AG09309 (cell line): ENCODE measurements around the gene PCDHGB1.
"Not testable (repeated sequence)": the region's sequence is repeated elsewhere in the genome, so short reads cannot be mapped to it uniquely, and the experiment has no call there.

ENCODE experiments used
- DNase-seq: peaks from one replicate; pipeline ENCODE4 v3.0.0-alpha.2; 2010; ENCODE audit warnings: low read depth
- H3K4me3 ChIP-seq: 2 replicates; pipeline ENCODE4 v1.5.1; 2011; ENCODE audit warnings: mild to moderate bottlenecking, low read depth, low read length, moderate library complexity; ENCODE audit not compliant: control insufficient read depth
- TF ChIP-seq, protein P1 (sequence below): IDR thresholded peaks from 2 replicates; pipeline ENCODE4 v1.5.1; 2011; ENCODE audit warnings: mild to moderate bottlenecking, low read depth, low read length, inconsistent platforms; ENCODE audit not compliant: insufficient read depth, control insufficient read depth; ENCODE audit errors: missing control alignments

PCDHGB1 gene

DNA sequence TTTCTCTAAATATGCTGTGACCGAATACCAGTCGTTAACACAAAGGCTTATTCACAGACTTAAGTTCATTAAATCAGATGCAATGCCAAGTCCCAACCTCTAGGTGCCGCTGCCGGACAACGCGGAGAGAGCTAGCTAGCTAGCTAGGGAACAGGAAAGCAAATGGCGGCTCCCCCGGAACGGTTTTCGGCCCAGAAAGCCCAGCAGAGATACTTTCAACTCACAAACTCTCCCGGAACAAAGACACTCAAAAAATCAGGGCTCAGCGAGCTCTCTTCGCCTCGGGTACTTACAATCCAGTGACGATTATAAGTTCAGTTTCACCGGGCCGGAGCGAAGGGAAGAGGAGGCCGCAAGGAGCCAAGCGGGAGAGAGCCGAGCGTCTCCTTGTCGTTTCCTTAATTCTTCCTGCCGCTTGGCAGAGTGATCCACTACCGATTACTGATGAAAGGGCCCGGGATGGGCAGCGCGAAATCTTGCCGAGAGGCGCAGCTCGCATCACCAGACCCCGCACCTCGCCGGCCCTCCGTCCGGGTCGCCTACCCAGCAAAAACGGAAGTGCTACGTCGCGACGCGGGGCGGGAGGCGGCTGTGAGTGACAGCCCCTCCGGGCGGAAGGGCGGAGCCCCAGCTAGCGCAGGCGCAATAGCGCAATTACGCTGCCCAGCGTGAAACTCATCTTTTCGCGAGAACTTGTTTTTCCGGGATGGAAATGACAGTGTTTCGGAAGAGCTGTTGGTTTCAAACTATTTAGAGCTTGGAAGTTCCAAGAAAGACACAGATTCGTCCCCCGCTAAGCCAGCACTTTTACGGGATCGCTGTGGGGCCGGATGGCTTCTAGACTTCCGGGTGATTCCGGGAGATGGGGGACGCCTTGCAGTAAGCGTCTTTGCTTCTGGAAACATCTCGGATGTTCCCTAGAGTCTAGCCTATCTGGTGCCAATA lies 29.4 kb upstream of the PCDHGB1 start, which contains the start of gene TAF7:
TAF7 (minus strand) TSS at position 560 of the 945 bp plus-strand sequence. CDS start 740 bp downstream, outside the sequence.
- peak; percentile 77 for DNase-seq
- TF ChIP-seq, protein P1, sequence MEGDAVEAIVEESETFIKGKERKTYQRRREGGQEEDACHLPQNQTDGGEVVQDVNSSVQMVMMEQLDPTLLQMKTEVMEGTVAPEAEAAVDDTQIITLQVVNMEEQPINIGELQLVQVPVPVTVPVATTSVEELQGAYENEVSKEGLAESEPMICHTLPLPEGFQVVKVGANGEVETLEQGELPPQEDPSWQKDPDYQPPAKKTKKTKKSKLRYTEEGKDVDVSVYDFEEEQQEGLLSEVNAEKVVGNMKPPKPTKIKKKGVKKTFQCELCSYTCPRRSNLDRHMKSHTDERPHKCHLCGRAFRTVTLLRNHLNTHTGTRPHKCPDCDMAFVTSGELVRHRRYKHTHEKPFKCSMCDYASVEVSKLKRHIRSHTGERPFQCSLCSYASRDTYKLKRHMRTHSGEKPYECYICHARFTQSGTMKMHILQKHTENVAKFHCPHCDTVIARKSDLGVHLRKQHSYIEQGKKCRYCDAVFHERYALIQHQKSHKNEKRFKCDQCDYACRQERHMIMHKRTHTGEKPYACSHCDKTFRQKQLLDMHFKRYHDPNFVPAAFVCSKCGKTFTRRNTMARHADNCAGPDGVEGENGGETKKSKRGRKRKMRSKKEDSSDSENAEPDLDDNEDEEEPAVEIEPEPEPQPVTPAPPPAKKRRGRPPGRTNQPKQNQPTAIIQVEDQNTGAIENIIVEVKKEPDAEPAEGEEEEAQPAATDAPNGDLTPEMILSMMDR: peak; percentile 82
- peak within 1 kb of the TSS; percentile 78 for H3K4me3 ChIP-seq

DNA sequence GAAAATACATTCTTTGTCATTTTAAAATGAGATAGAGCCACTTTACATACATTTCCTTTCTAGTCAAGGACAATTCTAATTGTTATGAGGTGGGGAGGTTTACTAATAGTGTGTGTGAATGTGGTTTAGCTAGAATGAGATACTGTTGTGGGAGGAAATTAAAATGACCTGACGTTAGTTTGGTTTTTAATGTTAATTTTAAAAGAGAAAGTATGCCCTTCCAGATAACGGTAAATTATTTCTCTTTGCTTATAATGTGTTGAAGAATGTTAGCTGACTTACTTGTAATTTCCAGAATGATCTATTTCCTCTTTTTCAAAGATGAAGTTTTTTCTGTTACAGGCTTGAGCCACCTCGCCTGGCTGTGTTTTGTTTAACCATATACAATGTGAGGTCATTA lies 27.6 kb upstream of the PCDHGB1 start:
- DNase-seq: no peak
- TF ChIP-seq, protein P1: no peak
- H3K4me3 ChIP-seq: no peak overlapping the region

DNA sequence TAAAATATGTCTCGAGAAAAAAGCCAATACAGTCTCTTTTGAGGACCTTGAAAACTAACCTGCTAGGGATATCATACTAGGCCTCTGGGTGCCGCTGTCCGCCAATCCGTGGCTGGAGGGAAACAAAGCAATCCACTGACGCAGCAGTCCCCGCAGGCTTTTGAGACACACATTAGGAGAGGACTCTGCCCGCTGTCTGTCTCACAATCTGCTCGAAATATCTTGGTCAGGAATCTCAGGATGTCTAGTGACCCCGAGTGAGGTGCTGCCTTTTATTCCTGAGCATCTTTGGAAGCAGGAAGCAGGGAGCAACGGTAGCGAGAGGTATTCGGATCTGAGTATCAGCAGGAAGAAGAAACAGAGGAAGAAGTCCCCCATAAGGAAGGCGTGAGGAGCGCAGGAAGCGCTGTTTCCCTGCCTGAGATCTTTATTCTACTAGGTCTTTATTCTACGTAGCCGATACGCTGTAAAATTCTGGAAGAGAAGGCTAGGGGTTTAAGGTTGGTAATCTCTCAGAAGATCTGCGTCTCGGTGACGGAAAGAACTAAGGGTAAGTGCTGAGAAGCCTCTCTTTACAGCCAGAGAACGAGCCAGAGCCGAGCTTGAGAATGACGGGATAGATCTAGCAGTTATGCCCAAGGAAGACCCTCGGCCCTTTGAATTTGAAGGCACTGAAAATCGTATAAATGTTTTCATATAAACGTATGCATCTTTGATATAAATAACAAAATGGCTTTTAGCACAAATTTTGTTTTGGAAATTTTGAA lies 23.6 kb upstream of the PCDHGB1 start:
- TF ChIP-seq, protein P1: peak; percentile 85
- DNase-seq: peak; percentile 39

DNA sequence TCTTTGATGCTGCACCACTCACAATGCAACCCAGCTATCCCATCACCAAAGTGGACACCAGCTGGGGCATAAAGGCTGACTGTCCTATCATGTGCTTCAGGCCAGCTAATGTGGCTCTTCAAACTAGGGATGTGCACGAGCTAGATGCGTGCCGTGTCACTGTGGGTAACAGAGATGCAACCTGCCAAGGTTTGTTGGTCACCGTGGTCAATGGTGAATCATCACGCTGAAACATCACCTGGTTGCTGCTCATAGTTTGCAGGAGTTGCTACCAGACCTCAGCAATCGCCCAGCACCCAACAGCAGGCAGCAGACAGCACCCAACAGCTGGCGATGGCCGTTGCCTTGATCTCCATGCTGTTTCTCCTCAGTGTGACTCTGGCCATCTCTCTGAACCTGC lies 21.7 kb upstream of the PCDHGB1 start:
- no peak for DNase-seq
- H3K4me3 ChIP-seq: no peak overlapping the region
- TF ChIP-seq, protein P1: no peak

More for the DNA sequence above, 23.6 kb upstream of the PCDHGB1 start:
- H3K4me3 ChIP-seq: peak overlapping the region; percentile 43

DNA sequence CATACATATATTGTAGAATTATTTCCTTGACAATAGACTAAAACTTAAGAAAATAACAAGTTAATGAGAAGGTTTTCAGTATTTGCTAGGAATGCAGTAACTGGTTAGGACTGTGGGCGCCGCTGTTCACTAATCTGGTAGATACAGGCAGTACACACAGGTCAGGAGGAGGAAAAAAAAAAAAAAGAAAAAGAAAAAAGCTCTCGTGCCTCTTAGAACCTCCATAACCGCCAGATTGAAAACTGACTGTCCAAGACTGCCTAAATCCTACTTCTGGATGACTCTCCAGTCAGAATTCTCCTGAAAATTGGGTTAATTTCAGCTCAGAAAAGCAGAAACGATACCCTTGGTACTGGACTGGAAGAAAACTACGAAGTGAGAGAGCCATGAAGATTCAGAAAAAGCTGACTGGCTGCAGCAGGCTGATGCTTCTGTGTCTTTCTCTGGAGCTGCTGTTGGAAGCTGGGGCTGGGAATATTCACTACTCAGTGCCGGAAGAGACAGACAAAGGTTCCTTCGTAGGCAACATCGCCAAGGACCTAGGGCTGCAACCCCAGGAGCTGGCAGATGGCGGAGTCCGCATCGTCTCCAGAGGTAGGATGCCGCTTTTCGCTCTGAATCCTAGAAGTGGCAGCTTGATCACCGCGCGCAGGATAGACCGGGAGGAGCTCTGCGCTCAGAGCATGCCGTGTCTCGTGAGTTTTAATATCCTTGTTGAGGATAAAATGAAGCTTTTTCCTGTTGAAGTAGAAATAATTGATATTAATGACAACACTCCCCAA lies 19.4 kb upstream of the PCDHGB1 start, which contains the start of gene PCDHGA1:
PCDHGA1 (plus strand) TSS at position 216 of the 782 bp plus-strand sequence.
- DNase-seq: peak; percentile 46
- TF ChIP-seq, protein P1: peak; percentile 74
- H3K4me3 ChIP-seq: peak within 1 kb of the TSS; percentile 45

DNA sequence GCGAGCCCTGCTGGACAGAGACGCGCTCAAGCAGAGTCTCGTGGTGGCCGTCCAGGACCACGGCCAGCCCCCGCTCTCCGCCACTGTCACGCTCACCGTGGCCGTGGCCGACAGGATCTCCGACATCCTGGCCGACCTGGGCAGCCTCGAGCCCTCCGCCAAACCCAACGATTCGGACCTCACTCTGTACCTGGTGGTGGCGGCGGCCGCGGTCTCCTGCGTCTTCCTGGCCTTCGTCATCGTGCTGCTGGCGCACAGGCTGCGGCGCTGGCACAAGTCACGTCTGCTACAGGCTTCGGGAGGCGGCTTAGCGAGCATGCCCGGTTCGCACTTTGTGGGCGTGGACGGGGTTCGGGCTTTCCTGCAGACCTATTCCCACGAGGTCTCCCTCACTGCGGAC lies 17.3 kb upstream of the PCDHGB1 start:
- not testable (repeated sequence) for H3K4me3 ChIP-seq, DNase-seq
